Measurements from ENCODE around the gene TPK1. TPM values are rescaled to one million over a fixed set of nuclear protein-coding genes. Genes with fewer than 3 reads are reported as not detected.

The TPK1 gene
- polyA plus RNA-seq, 1 experiment, result 1.2 TPM

DNA sequence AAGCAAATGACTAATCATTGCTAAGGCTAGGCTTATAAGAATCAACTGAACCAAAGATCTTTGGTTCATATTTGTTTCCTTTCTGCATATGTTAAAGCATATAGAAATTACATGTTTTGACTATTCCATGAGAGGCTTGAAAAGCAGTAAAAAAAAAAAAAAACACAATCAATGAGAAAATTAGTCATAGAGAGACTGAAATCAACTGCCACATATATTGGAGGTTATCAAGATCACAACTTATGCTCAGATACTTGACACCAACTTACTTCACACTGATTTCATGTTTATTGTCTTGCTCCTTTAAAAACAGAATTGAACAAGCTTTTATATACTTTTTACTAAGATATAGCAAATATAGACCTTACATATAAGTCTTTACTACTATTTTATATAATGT is 161.3 kb downstream of the TPK1 start:
- TF ChIP-seq, protein P1, sequence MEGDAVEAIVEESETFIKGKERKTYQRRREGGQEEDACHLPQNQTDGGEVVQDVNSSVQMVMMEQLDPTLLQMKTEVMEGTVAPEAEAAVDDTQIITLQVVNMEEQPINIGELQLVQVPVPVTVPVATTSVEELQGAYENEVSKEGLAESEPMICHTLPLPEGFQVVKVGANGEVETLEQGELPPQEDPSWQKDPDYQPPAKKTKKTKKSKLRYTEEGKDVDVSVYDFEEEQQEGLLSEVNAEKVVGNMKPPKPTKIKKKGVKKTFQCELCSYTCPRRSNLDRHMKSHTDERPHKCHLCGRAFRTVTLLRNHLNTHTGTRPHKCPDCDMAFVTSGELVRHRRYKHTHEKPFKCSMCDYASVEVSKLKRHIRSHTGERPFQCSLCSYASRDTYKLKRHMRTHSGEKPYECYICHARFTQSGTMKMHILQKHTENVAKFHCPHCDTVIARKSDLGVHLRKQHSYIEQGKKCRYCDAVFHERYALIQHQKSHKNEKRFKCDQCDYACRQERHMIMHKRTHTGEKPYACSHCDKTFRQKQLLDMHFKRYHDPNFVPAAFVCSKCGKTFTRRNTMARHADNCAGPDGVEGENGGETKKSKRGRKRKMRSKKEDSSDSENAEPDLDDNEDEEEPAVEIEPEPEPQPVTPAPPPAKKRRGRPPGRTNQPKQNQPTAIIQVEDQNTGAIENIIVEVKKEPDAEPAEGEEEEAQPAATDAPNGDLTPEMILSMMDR (IDR thresholded peaks at IDR 0.05; ENCODE audit: insufficient read depth, low read depth, low read length), result no peak
- Histone ChIP-seq H3K27me3 (ENCODE audit: control insufficient read depth, insufficient read depth, low read length) (no peaks in the 10 kb centered on the region), H3K4me3 (ENCODE audit: low read depth, low read length) (no peak overlapping the region), H3K36me3 (ENCODE audit: control insufficient read depth, insufficient read depth, low read length) (no peaks in the 10 kb centered on the region)
- CTCF ChIA-PET, result no interaction called here
- POLR2A ChIA-PET, result no interaction called here
- DNase-seq (ENCODE audit: low read depth), result no peak

GRCh38 chr7:144672869-144673268 is 163.0 kb downstream of the TPK1 start:
- no peak for DNase-seq (ENCODE audit: low read depth)
- ChIA-PET CTCF (no interaction called here), POLR2A (no interaction called here)
- Histone ChIP-seq H3K4me3 (ENCODE audit: low read depth, low read length) (no peak overlapping the region), H3K36me3 (ENCODE audit: control insufficient read depth, insufficient read depth, low read length) (no peaks in the 10 kb centered on the region), H3K27me3 (ENCODE audit: control insufficient read depth, insufficient read depth, low read length) (no peaks in the 10 kb centered on the region)
- TF ChIP-seq, protein P1 (IDR thresholded peaks at IDR 0.05; ENCODE audit: insufficient read depth, low read depth, low read length), result no peak

- CTCF ChIA-PET, result no interaction called here
- no peak for DNase-seq (ENCODE audit: low read depth)
- Histone ChIP-seq H3K4me3 (ENCODE audit: low read depth, low read length) (no peak overlapping the region), H3K36me3 (ENCODE audit: control insufficient read depth, insufficient read depth, low read length) (no peaks in the 10 kb centered on the region), H3K27me3 (ENCODE audit: control insufficient read depth, insufficient read depth, low read length) (no peaks in the 10 kb centered on the region)
- POLR2A ChIA-PET, result no interaction called here
- TF ChIP-seq, protein P1 (IDR thresholded peaks at IDR 0.05; ENCODE audit: insufficient read depth, low read depth, low read length), result no peak
Measured at GRCh38 chr7:144671429-144671828, 164.4 kb downstream of the TPK1 start.

GRCh38 chr7:144670218-144670617 is 165.6 kb downstream of the TPK1 start:
- no peak overlapping the region for H3K4me3 ChIP-seq (ENCODE audit: low read depth, low read length)
- H3K36me3 ChIP-seq (ENCODE audit: control insufficient read depth, insufficient read depth, low read length), result no peaks in the 10 kb centered on the region
- ChIA-PET POLR2A (no interaction called here), CTCF (no interaction called here)
- no peak for DNase-seq (ENCODE audit: low read depth)
- TF ChIP-seq, protein P1 (IDR thresholded peaks at IDR 0.05; ENCODE audit: insufficient read depth, low read depth, low read length), result no peak
- no peaks in the 10 kb centered on the region for H3K27me3 ChIP-seq (ENCODE audit: control insufficient read depth, insufficient read depth, low read length)

GRCh38 chr7:144668503-144668902 is 167.3 kb downstream of the TPK1 start:
- H3K36me3 ChIP-seq (ENCODE audit: control insufficient read depth, insufficient read depth, low read length), result no peaks in the 10 kb centered on the region
- no peaks in the 10 kb centered on the region for H3K27me3 ChIP-seq (ENCODE audit: control insufficient read depth, insufficient read depth, low read length)
- POLR2A ChIA-PET, result no interaction called here
- DNase-seq (ENCODE audit: low read depth), result no peak
- H3K4me3 ChIP-seq (ENCODE audit: low read depth, low read length), result no peak overlapping the region
- TF ChIP-seq, protein P1 (IDR thresholded peaks at IDR 0.05; ENCODE audit: insufficient read depth, low read depth, low read length), result no peak
- CTCF ChIA-PET, result interaction anchor here (1.0 kb wide), 1 partner anchor 1733 kb away, joined by 3 read pairs; no protein-coding TSS in a partner anchor

Data from BJ (cell line).